NB4 (cell line): Measurements from ENCODE around the gene RAB3IL1.

ENCODE experiments used
- DNase-seq: peaks from one replicate; pipeline ENCODE4 v3.0.0; 2010; ENCODE audit warnings: low read depth
- H3K4me3 ChIP-seq: one replicate; pipeline ENCODE4 v1.5.1; 2011; ENCODE audit warnings: mild to moderate bottlenecking, low read depth, low read length, moderate library complexity
- MYC ChIP-seq: IDR thresholded peaks from 2 replicates; pipeline ENCODE4 v1.6.1; 2011; ENCODE audit warnings: low read depth, low read length
- POLR2A ChIP-seq: IDR thresholded peaks from 2 replicates; pipeline ENCODE4 v1.6.1; 2011; ENCODE audit warnings: mild to moderate bottlenecking; ENCODE audit not compliant: insufficient read length; ENCODE audit errors: extremely low read depth
- TF ChIP-seq, protein P1 (sequence below): IDR thresholded peaks from one replicate; pipeline ENCODE4 v1.5.1; 2012; ENCODE audit warnings: low read depth, low read length
- TF ChIP-seq, protein P2 (sequence below): IDR thresholded peaks from 2 replicates; pipeline ENCODE4 v1.6.1; 2011; ENCODE audit warnings: low read depth, low read length

RAB3IL1 gene

DNA sequence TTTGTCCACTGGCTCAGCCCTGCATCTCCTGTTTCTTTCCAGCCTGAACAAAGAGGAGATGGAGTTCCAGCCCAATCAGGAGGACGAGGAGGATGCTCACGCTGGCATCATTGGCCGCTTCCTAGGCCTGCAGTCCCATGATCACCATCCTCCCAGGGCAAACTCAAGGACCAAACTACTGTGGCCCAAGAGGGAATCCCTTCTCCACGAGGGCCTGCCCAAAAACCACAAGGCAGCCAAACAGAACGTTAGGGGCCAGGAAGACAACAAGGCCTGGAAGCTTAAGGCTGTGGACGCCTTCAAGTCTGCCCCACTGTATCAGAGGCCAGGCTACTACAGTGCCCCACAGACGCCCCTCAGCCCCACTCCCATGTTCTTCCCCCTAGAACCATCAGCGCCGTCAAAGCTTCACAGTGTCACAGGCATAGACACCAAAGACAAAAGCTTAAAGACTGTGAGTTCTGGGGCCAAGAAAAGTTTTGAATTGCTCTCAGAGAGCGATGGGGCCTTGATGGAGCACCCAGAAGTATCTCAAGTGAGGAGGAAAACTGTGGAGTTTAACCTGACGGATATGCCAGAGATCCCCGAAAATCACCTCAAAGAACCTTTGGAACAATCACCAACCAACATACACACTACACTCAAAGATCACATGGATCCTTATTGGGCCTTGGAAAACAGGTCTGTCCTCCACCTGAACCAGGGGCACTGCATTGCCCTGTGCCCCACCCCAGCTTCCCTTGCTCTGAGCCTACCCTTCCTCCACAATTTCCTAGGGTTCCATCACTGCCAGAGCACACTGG is 45.0 kb upstream of the RAB3IL1 start:
- DNase-seq: no peak
- H3K4me3 ChIP-seq: no peak overlapping the region
- TF ChIP-seq, protein P1, sequence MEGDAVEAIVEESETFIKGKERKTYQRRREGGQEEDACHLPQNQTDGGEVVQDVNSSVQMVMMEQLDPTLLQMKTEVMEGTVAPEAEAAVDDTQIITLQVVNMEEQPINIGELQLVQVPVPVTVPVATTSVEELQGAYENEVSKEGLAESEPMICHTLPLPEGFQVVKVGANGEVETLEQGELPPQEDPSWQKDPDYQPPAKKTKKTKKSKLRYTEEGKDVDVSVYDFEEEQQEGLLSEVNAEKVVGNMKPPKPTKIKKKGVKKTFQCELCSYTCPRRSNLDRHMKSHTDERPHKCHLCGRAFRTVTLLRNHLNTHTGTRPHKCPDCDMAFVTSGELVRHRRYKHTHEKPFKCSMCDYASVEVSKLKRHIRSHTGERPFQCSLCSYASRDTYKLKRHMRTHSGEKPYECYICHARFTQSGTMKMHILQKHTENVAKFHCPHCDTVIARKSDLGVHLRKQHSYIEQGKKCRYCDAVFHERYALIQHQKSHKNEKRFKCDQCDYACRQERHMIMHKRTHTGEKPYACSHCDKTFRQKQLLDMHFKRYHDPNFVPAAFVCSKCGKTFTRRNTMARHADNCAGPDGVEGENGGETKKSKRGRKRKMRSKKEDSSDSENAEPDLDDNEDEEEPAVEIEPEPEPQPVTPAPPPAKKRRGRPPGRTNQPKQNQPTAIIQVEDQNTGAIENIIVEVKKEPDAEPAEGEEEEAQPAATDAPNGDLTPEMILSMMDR: no peak
- TF ChIP-seq, protein P2, sequence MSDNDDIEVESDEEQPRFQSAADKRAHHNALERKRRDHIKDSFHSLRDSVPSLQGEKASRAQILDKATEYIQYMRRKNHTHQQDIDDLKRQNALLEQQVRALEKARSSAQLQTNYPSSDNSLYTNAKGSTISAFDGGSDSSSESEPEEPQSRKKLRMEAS: no peak
- TF ChIP-seq MYC (no peak), POLR2A (no peak)

DNA sequence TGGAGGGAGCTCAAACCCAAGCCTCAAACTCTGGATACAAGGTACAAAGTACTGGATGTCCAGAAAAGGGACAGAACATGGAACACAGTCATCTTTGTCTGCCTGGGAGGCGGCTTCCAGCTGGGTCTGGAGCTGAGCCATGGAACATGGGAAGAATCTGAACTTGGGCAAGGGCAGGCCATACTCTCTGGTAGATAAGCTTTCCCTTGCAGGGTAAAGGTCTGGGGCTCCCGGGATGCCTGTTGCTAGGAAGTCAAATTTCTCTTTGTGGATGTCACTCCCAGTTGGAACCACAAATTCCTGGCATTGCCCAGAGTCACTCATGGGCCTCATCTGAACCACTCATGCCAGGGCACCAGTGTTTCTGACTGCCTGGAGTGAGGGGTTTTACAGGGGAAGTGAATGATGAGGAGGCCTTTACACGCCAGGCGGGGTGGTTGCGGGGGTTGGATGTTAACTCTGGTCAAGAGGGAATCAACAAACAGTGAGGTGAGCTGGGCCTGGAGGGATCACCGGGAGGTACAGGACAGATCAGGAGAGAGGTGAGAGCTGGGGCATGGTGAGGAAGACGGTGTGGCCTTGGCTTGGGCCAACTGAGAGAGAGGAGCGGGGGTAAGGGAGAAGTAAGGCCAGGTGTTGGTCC is 44.3 kb upstream of the RAB3IL1 start:
- TF ChIP-seq MYC: no peak
- TF ChIP-seq, protein P1: no peak
- TF ChIP-seq, protein P2: no peak
- no peak for TF ChIP-seq POLR2A
- H3K4me3 ChIP-seq: no peak overlapping the region
- DNase-seq: no peak

DNA sequence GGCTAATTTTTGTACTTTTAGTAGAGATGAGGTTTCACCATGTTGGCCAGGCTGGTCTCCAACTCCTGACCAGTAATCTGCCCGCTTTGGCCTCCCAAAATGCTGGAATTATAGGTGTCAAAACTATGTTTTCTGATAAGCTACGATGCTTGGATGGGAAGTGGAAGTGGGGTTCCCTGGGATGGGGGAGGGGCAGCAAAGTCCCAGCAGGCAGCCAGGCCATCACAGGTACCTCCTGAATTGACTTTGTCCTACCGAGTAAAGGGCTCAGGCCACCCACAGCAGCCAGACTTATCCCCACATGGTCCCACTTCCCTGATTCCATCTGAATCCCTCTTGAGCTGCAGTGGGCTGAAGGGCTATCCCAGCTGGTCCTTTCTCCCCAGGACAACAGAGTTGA is 43.2 kb upstream of the RAB3IL1 start:
- no peak overlapping the region for H3K4me3 ChIP-seq
- DNase-seq: no peak
- TF ChIP-seq POLR2A: no peak

DNA sequence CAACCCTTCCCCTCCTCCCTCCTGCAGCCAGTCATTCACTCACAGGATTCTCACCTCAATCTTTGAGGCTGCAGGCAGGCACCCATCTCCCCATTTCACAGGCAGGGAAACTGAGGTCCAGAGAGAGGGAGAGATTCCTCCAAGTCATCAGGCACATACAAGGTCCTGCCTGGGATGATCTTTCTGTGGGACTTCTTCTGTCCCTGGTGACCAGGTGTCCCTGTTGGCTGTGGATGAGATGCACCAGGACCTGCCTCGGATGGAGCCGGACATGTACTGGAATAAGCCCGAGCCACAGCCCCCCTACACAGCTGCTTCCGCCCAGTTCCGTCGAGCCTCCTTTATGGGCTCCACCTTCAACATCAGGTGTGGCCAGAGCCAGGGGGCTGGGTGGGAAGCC is 42.3 kb upstream of the RAB3IL1 start:
- no peak overlapping the region for H3K4me3 ChIP-seq
- TF ChIP-seq, protein P2: no peak
- TF ChIP-seq, protein P1: no peak
- TF ChIP-seq MYC (no peak), POLR2A (no peak)
- DNase-seq: no peak

DNA sequence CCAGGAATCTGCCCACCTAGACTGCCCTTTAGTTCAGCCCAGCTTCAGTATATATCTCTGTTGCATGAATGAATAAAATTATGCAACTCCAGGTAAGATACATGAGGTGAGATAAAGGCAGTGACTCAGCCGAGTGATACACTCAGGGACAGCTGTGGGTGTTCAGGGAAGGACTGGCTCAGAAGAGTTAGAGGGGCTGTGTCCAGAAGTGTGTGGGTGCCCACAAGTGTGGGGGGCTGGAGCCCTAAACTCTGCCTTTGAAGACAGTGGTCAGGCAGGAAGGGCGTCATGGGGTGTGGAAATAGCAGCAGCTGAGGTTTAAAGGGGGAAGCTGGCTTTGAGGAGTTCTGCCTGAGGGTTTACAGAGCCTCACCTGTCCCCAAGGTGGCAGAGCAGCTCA is 41.7 kb upstream of the RAB3IL1 start:
- TF ChIP-seq, protein P2: no peak
- TF ChIP-seq POLR2A (no peak), MYC (no peak)
- TF ChIP-seq, protein P1: no peak
- no peak for DNase-seq
- no peak overlapping the region for H3K4me3 ChIP-seq

DNA sequence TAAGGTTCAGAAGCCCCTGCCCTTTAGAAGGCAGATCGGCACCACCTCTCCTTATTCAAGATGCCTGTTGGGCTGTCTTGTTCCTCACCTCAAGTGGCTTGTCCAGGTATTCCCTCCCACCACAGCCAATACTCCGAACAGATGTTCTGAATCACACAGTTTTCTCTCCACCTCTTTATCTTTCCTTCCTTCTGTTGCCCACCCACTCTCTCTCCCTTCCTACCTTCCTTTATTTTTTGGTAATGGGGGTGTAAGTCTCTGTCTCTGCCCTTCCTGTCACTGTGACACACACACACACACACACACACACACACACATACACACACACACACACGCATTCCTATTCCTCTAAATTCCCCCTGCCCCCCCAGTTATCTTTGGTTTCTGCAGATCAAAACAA is 41.2 kb upstream of the RAB3IL1 start:
- no peak overlapping the region for H3K4me3 ChIP-seq
- DNase-seq: no peak
- TF ChIP-seq POLR2A (no peak), MYC (no peak)
- TF ChIP-seq, protein P1: no peak
- TF ChIP-seq, protein P2: no peak
